ENCODE data around the gene HTR2A.

The HTR2A gene

DNA sequence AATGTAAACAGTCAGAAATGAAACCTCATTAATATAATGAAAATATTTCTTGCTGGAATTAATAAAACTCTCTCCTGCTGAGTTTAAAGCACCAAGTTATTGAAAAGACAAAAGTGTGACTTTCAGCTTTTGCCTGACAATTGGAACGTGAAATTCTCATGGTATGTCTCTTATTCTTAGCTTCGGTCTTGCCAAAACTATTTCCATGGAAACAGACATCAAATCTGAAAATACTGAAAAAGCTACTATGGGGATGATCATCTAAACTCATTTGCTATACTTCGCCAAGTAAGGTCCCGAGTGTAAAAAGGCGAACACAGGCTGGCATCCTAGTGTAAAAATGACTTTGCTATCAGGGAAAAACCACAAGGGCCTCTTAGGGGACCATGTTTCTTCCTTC lies 22.8 kb downstream of the HTR2A start:
- TF ChIP-seq, protein P1, sequence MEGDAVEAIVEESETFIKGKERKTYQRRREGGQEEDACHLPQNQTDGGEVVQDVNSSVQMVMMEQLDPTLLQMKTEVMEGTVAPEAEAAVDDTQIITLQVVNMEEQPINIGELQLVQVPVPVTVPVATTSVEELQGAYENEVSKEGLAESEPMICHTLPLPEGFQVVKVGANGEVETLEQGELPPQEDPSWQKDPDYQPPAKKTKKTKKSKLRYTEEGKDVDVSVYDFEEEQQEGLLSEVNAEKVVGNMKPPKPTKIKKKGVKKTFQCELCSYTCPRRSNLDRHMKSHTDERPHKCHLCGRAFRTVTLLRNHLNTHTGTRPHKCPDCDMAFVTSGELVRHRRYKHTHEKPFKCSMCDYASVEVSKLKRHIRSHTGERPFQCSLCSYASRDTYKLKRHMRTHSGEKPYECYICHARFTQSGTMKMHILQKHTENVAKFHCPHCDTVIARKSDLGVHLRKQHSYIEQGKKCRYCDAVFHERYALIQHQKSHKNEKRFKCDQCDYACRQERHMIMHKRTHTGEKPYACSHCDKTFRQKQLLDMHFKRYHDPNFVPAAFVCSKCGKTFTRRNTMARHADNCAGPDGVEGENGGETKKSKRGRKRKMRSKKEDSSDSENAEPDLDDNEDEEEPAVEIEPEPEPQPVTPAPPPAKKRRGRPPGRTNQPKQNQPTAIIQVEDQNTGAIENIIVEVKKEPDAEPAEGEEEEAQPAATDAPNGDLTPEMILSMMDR (conservative IDR thresholded peaks at IDR 0.05) = no peak
- no peak for TF ChIP-seq ZFX (IDR thresholded peaks at IDR 0.05)
- no peak overlapping the region for H3K27ac ChIP-seq

DNA sequence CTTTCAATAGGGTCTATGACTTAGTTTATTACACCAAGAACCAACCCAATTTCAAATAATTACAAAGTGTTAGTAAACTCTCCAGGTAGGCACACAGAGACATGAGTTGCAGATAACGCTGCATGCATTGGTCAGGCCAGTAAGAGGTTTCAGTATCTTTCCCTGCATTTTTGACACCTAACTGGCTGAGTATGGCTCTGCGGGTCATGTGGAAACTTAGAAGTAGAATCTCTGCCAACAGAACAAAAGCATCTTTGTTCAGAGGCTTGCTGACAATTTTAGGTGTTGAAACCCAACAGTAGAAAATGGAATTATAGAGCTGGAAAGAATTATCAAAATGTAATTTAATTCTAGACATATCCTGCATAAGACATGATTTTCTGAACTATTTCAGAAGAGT lies 25.3 kb downstream of the HTR2A start:
- TF ChIP-seq ZFX (IDR thresholded peaks at IDR 0.05) = no peak
- TF ChIP-seq, protein P1 (conservative IDR thresholded peaks at IDR 0.05) = no peak
- H3K27ac ChIP-seq = no peak overlapping the region

DNA sequence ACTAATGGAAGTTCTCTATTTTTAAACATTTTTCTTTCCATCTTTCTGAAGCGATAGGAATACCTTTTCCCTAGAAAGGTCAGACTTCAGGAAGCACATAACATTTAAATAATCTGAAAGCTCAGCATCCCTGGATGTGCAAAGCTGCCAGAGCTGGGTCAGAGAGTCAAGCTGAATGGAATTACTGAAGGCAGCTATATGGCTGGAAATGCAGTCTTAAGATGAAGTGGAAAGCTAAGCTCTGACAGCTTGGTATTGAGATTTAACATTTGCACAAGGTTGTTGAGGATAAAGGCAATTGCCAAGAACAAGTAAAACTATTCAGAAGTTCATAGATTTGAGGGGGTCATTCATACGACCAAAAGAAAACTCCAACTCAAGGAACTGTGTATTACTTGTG lies 28.8 kb downstream of the HTR2A start:
- H3K27ac ChIP-seq = no peak overlapping the region
- TF ChIP-seq, protein P1 (conservative IDR thresholded peaks at IDR 0.05) = no peak
- TF ChIP-seq ZFX (IDR thresholded peaks at IDR 0.05) = no peak

DNA sequence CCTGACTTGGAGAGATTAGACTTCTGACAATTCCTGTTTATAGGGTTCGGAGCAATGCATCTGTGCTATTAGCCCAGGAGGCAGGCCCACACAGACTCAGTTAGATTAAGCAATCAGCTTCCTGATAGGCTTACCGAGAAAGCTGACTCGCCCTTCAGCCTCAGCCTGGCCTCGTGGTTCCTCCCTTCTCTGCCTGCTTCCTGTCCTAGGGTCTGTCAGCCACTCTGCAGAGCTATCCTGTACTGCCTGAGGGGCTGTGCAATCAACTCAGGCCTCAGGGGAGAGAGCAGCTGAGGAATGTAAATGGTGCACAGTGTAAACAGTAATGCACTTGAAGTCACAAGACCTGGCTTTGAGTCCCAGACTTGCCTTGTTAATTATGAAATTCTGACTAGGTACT lies 30.7 kb downstream of the HTR2A start:
- no peak overlapping the region for H3K27ac ChIP-seq
- TF ChIP-seq, protein P1 (conservative IDR thresholded peaks at IDR 0.05) = no peak
- TF ChIP-seq ZFX (IDR thresholded peaks at IDR 0.05) = no peak

DNA sequence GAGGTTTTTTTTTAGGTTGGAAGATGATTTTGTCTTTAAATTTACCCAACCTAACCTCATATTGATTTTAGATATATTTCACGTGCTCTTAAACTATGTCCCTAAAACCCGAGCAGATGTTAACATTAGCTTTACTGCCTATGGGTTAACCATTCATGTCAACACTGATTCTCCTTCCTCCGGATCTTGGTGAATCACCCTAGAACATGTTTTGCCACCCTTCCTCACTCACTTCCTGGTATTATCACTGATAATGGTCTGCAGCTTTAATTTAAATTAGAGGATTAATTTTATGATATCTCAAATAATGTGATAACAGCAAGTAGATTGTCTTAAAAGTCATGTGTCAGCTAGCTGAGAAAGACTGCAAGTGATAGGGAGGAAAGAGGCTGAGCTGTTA lies 31.9 kb downstream of the HTR2A start:
- no peak for TF ChIP-seq ZFX (IDR thresholded peaks at IDR 0.05)
- TF ChIP-seq, protein P1 (conservative IDR thresholded peaks at IDR 0.05) = no peak
- H3K27ac ChIP-seq = no peak overlapping the region

DNA sequence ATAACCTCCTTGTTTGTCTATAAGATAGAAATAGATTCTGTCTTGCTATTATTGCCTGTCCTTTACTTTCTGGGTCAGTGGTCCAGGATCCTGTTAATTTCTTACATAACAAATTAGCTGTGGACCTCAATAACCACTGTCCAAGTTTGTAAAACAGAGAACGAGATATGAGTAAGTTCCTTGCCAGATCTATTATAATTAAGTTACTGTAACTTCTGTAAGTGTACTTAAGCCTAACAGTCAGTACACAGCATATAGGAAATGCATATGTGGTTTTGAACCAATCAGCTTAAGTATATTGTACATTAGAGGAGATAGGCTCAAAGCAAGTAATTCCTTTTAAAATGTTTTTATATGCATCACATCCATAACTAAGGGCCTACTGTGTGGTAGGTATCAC lies 34.9 kb downstream of the HTR2A start:
- TF ChIP-seq, protein P1 (conservative IDR thresholded peaks at IDR 0.05) = no peak
- TF ChIP-seq ZFX (IDR thresholded peaks at IDR 0.05) = no peak
- no peak overlapping the region for H3K27ac ChIP-seq

DNA sequence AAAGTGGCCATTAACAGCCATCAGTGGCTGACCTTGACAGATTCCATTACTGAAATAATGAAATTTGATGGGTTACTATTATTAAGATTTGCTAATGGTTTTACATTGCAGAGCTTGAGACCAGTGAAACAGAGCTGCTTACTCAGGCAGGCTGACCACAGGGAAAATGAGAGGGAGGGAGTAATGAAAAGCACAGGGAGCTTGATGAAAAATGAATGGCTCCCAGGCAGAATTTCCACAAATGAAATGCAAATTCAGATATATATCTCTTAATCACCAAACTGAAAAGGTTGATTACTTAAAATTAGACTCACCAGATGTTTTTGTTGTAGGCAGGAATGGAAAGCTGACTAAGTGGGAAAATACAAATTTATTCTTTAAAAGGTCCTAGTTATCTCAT lies 36.1 kb downstream of the HTR2A start:
- TF ChIP-seq ZFX (IDR thresholded peaks at IDR 0.05) = no peak
- TF ChIP-seq, protein P1 (conservative IDR thresholded peaks at IDR 0.05) = no peak
- H3K27ac ChIP-seq = no peak overlapping the region
